ENCODE data around the gene CCNE1.

The CCNE1 gene

DNA sequence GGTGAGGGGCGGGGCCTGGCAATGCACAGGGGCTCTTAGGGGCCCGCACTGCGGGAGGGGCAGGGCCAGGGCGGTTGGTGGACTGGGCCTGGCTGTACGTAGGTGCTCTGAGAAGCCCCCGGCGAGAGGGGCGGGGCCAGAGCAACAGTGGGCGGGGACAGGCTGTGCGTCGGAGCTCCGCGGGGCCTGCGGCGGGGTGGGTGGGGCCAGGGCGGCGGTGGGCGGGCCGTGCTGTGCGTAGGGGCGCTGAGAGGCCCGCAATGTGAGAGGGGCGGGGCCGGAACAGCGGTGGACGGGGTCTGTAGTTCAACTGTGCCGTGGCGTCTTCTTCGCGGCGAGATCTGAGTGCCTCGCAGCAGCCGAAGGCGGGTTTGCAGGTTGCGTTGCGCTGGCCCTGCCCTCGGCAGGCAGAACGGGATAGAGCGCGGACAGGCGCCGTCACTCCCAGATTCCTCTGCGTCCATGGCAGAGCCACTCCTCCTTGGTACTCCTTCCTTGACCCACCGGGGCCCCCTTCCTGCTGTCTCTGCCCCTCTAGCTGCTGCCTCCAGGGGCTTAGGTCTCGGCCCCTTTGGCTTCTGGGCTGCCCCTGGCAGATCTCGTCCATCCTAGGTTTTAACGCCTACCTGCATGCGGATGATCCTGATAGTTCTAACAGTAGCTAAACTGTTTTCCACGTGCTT is 33.2 kb downstream of the CCNE1 start:
- DNase-seq (ENCODE audit: low read depth): peak; percentile 53

DNA sequence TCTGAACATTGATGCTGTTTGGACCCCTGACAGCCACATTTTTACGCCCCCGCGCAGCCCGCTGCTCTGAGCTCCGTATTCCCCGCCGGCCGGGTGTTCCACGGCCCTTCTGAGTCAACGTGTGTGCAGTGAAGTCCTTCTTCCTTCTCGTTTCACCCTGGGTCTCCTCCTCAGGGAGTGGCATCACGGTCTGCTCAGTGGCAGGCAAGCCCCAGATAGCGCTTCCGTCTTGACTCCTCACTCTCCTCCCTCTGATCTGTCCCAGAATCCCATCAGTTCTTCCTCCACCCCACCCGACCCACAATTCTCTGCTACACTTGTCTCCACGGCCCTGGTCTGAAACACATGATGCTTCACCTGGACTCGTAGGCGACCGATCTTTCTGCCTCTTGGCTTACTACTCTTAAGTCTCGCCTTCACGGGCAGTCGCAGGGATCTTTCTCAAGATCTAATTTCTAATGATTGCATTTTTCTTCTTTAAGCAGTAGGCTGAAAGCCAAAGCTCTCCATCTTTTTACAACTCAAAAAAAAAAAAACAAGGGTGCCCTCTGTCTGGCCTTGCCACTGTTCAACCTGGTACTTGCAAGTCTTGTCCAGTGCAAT is 33.9 kb downstream of the CCNE1 start:
- DNase-seq (ENCODE audit: low read depth): no peak

DNA sequence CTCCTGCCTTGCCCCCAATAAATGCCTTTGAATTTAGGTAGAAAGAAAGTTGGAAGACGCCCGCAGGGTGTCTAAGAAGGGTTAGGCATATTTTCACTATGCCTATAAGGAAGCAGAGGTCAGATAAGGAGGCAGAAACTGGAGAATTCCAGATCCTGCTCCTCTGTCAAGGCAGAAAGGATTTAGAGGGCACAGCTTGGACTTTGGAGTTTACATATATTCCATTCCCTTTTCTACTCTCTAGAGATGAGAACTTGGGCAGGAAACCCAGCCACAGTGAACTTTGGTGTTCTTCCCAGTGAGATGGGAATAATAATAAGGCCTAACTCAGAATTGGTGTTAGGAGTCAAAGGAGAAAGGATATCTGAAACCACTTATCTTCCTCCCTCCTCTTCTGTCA is 37.4 kb downstream of the CCNE1 start:
- no peak for DNase-seq (ENCODE audit: low read depth)

DNA sequence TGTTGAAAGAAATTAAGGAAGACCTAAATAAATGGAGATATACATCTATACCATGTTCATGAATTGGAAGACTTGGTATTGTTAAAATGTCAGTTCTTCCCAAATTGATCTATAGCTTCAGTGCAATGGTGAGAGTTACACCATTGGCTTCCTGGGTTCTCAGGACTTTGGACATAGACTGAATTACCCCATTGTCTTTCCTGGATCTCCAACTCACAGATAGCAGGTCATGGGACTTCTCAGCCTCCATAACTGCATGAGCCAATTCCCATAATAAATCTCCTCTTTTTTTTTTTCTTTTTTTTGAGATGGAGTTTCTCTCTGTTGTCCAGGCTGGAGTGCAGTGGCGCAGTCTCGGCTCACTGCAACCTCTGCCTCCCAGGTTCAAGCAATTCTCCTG is 38.7 kb downstream of the CCNE1 start:
- no peak for DNase-seq (ENCODE audit: low read depth)

DNA sequence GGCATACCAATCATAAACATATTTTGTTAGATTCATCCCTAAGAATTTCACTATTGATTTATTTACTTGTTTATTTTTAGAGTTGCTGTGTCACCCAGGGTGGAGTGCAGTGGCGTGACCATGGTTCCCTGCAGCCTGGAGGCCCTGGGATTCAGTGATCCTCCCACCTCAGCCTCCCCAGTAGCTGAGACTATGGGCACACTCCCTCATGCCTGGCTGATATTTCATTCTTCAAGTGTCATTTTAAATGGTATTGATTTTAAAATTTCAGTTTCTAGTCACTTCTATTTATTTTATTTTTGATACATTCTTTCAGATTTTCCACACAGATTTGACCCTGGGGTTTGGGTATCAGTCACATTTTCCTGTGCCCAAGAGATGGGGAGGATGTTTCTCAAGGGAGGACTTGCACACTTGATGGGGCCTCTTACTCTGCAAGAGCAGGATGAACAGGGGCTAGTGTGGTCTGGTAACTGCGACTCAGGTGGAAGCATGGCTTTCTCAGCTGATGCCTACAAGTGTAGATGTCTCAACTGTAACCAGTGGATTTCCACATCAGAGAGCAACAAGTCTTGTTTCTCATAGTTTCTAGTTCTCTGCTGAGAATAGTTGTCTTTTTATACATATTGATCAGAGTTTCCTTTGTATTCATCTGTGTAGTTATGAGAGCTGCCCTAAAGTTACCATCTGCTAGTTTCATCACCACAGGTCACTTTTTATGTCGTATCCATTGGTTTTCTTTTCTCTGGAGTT is 40.2 kb downstream of the CCNE1 start:
- no peak for DNase-seq (ENCODE audit: low read depth)

DNA sequence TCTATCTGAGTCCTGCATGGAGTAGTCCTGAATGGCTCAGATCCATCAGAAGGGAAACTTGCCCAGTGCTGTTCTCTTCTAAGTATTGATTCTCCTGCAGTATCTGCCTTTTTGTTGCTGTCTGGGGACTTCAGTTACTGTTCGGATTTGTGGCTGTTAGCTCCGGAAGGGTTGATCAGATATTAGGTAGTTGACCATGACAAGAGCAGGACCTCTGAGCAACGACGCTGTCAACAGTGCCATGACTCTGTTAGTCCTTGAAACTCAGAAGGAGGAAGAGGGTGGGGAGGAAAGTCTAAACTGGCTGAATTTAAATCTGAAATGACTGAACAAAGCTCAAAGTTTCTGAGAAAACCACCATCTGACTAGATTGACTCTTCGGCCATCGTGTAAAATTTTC is 42.2 kb downstream of the CCNE1 start:
- no peak for DNase-seq (ENCODE audit: low read depth)

DNA sequence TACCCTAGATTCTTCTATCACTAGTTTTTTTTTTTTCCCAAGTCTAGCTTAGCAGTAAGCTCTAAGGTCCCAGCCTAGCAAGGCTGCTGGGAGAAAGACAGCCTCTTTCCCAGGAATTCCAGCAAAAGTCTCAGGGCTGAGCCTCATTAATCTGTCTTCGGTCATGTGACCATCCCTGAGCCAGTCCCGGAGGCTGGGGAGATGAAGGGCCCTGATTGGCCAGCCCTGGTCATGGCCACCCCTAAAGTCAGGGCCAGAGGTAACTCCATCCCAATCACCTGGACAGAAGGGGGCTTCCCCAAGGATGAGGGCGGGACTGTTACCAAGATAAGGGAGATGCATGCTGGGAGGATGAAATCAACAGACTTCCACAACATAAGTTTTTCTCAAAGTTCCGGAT is 43.3 kb downstream of the CCNE1 start:
- DNase-seq (ENCODE audit: low read depth): no peak

DNA sequence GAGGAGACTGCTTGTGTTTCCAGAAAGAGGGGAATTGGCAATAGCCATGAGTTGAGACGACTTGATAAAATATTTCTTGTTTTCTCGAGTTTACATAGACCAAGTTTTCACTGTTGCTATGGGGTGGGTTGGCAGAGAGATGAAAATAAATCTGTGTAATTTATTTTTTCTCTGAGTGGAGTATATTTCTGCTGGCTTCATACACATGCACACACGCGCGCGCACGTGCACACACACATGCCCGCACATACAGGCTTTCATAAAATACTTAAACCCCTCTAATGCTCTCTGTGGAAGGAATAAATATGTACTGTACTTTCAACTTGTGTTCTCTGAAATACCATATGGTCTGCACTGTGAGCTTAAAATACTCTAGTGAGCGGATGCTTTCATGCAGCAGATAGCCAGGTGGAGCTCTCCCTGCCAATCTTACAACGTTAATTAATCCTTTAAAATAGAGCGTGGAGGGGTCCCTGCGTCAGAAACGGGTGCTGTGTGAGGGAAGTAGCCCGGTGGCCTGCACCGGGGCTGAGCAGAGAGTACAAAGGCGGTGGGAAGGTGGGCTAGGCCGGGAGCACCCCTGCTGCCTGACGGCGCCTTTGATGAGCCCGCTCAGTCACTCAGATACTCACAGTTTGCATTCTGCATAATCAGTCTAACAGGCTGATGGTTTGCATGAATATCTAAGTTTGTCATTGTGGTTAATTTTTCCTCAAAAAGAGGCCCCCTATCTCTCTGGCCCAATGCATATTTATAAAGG is 44.1 kb downstream of the CCNE1 start:
- no peak for DNase-seq (ENCODE audit: low read depth)

DNA sequence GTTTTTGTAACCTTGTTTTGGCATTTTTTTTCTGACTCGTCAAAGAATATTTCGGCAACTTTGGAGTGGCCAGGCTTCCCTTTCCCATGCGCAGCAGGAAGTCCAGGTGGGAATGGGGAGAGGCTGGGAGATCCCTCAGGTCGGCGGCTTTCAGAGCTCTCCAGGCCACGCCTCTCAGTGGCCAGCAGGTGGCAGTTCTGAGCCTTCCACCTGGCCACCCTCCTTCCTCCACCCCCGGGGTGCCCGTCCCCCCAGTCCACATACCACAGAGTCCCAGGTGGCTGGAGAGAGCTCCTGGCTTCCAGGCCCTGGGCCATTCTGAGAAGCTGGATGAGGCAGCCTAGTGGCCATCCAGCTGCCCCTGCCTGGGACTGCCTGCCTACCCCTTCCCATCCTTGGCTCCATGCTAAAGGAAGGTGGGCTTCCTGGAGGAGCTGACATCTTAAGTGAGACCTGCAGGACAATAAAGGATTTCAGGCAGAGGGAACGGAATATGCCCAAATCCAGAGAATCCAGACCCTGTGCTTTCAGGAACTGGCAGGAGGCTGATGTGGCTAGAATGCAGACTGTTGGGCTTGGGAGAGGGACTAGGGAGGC is 46.3 kb downstream of the CCNE1 start:
- no peak for DNase-seq (ENCODE audit: low read depth)

DNA sequence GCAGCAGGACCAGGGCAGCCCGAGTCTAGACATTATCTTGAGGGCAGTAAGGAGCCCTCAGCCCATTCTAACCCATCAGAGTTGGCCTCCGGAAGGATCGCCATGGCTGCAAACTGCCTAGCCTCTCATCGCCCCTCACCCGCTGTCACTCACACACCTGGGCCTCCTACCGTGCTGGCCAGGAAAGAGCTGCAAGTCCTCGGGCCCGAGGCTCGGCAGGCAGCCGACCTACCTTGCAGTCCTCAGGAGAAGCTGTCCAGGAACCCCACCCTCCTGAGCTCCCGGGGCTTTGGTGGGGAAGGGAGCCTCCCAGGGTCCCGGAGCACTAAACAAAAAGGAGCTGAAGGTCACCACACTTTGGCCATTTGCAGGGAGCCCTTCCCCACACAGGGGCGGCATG is 46.8 kb downstream of the CCNE1 start:
- DNase-seq (ENCODE audit: low read depth): no peak

DNA sequence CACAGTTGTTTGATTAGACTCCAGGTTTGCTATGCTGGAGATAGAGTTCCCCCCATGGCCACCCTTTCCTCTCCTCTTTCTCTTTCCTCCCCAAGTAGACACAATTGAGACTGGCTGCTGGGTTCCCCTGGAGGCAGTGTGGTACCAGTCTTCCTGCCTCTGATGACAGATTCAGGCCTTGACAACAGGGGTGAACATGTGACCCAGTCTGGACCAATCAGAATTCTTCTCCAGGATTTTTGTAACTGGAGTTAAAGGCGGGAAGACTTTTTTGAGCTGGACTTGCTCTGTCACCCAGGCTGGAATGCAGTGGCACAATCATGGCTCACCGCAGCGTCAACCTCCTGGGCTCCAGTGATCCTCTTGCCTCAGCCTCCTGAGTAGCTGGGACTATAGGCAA is 48.7 kb downstream of the CCNE1 start:
- no peak for DNase-seq (ENCODE audit: low read depth)

DNA sequence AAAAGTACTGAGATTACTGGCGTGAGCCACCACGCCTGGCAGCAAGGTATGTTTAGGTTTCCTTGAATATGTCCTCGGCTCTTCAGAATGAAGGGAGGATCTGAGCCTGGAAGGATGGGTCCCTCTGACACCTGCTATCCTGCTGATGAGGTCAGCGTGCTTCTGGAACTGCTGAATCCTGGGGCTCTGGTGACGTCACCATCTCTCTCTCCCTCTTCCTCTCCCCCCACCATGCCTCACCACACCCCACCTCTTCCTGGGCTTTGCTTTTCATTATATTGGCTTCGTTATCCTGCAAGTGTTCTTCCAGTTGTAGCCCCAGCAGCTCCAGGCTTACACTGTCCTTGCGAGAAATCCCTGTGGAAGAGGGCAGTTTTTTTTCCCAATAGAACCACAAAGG is 49.8 kb downstream of the CCNE1 start:
- no peak for DNase-seq (ENCODE audit: low read depth)

DNA sequence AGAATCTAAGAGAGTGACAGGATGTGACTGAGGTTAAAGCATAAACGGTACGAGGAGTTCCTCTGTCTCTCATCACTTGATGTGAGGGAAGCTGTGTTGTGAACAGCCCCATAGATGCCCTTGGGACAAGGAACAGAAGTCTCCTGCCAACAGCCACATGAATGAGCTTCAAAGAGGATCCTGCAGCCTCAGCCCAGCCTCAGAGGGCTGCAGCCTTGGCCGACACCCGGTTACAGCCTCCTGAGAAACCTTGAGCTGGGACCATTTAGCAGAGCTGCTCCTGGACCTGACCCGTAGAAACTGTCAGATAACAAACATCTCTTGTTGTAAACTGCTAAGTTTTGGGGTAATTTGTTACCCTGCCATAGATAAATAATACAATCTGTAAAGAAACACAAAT is 54.2 kb downstream of the CCNE1 start:
- no peak for DNase-seq (ENCODE audit: low read depth)

DNA sequence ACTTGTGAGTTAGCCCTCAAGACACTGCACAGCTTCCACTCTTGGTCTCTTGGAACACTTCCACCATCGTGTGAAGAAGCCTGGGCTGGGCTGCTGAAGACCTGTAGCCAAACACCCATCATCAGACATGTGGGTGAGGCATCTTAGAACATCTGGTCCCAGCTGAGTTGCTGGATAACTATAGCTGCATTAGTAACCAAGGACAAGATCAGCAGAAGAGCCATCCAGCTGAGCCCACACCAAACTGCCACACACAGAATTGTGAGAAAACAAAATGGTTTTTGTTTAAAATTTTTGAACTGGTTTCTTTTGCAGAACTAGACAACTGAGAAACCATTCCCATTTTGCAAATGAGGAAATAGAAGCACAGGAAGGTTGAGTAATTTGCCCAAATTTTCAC is 56.2 kb downstream of the CCNE1 start:
- DNase-seq (ENCODE audit: low read depth): no peak

DNA sequence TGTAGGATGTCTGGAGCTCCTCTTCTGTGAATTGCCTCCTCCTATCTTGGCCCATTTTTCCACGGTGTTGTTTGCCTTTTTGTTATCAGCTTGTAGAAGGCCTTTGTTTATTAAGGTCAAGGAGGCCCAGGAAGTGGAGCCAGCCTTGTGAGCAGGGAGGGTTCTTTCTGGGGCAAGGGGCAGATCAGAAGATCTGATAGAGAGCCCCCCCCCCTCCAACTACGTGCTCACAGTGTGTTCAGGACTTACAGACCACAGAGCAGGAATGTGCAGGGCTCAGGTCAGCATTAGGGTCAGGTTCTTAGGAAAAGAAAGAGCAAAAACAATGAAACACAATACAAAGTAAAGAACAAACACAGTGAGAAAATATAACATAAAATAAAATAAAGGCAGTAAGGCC is 59.4 kb downstream of the CCNE1 start:
- DNase-seq (ENCODE audit: low read depth): no peak

DNA sequence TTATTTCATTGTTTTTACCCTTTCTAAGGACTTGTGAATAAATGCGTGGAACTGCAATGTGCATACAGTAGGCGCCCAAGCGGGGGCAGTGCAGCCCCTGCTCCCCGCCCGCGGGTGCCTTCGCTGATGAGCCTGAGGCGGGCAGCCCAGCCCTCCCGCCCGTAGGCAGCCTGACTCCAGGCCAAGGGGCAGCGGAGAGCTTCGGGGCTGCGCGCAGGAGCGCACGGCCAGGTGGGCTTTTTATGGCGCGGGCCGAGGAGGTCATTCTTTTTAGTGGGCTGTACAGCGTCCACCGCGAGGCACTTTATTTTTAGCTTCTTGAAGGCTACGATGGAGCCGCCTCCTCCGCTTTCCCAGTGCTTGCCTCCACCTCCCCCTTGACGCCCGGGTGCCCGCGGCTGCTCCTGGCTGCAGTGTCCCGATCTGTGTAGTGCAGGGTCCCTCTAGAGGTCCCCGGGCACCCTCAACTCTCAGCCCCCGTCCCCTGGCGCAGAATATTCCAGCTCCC is 60.5 kb downstream of the CCNE1 start:
- DNase-seq (ENCODE audit: low read depth): no peak

DNA sequence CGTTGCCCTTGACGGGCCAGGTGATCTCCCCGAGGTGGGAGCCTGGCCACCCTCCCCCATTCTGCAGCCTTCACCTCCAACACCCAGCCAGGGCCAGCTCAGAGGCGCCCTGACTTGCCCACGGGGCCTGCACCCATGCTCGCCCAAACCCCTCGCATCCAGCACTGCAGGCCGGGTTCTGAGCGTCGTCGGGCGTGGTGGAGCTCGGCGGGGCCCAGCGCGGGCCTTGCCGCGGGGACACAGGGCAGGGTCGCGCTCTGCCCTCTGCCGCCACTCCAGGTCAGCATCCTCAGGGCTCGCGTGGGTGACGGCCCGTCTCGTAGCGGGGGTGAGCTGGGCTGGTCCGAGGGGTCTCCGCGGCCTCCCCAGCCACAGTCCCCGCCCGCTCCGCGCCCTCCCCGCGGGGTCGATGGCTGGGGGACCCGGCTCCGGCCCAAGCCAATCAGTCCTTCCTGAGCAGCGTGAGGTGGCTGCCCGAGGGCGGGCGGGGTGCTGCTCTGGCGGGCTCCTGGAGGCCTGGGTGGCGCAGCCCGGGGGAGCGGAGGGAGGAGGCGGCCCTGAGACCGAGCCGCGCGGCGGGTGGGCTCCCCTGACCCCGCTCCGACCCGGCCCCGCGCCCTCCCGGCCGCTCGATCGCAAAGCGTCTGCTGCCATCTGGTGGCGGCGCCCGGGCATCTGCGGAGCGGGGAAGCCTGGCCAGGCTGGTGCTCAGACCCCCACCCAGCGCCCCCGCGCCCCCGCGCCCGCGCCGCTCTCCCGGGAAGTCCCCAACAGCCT is 61.4 kb downstream of the CCNE1 start:
- DNase-seq (ENCODE audit: low read depth): no peak

Measured in HS-27A (cell line).